MM.1S (cell line): Measurements from ENCODE around the gene SDCCAG8.

ENCODE experiments used
- DNase-seq: peaks from one replicate; pipeline ENCODE4 v3.0.0-alpha.2; 2015
- H2AFZ ChIP-seq: fragments of 300-600 bp; sonication (generic); 2 replicates; pipeline ENCODE4 v1.6.0; 2016; ENCODE audit warnings: antibody characterized with exemption, low read length
- H3F3A ChIP-seq: fragments of 300-600 bp; sonication (generic); 2 replicates; pipeline ENCODE4 v1.6.1; 2016; ENCODE audit warnings: mild to moderate bottlenecking, antibody characterized with exemption, low read length, moderate library complexity, mixed read lengths; ENCODE audit not compliant: insufficient read depth
- H3K27ac ChIP-seq: fragments of 300-600 bp; sonication (generic); 2 replicates; pipeline ENCODE4 v1.5.1; 2016; ENCODE audit warnings: mild to moderate bottlenecking, low read length
- H3K27me3 ChIP-seq: fragments of 300-600 bp; sonication (generic); replicated peaks from 2 replicates; pipeline ENCODE4 v1.6.0; 2016; ENCODE audit warnings: low read length; ENCODE audit not compliant: insufficient read depth
- H3K36me3 ChIP-seq: fragments of 300-600 bp; sonication (generic); replicated peaks from 2 replicates; pipeline ENCODE4 v1.6.1; 2016; ENCODE audit warnings: mild to moderate bottlenecking, low read length, mixed read lengths; ENCODE audit not compliant: insufficient read depth
- H3K4me1 ChIP-seq: fragments of 300-600 bp; sonication (generic); 2 replicates; pipeline ENCODE4 v1.6.1; 2016; ENCODE audit warnings: low read length, mixed read lengths
- H3K4me2 ChIP-seq: fragments of 300-600 bp; sonication (generic); 2 replicates; pipeline ENCODE4 v1.6.0; 2016; ENCODE audit warnings: low read depth, low read length
- H3K4me3 ChIP-seq: fragments of 300-600 bp; sonication (generic); 2 replicates; pipeline ENCODE4 v1.5.1; 2016; ENCODE audit warnings: low read length, mixed read lengths
- H3K79me2 ChIP-seq: fragments of 300-600 bp; sonication (generic); 2 replicates; pipeline ENCODE4 v1.6.1; 2016; ENCODE audit warnings: mixed run types, low read length, mixed read lengths
- H3K9ac ChIP-seq: fragments of 300-600 bp; sonication (generic); 2 replicates; pipeline ENCODE4 v1.6.1; 2016; ENCODE audit warnings: low read length, mixed read lengths
- H3K9me2 ChIP-seq: fragments of 300-600 bp; sonication (generic); replicated peaks from 2 replicates; pipeline ENCODE4 v1.6.1; 2016; ENCODE audit warnings: mild to moderate bottlenecking, low read length, mixed read lengths; ENCODE audit not compliant: insufficient read depth
- H3K9me3 ChIP-seq: fragments of 300-600 bp; sonication (generic); replicated peaks from 2 replicates; pipeline ENCODE4 v1.6.1; 2016; ENCODE audit warnings: mild to moderate bottlenecking, low read length, mixed read lengths; ENCODE audit not compliant: insufficient read depth
- H4K20me1 ChIP-seq: fragments of 300-600 bp; sonication (generic); 2 replicates; pipeline ENCODE4 v1.6.1; 2016; ENCODE audit warnings: mild to moderate bottlenecking, low read length, moderate library complexity, mixed read lengths; ENCODE audit not compliant: insufficient read depth
- EZH2 ChIP-seq: fragments of 300-600 bp; sonication (generic); optimal IDR thresholded peaks from 2 replicates; pipeline ENCODE3; 2017; ENCODE audit warnings: low read depth, mild to moderate bottlenecking, antibody characterized with exemption, low read length, mixed read lengths
- EZH2phosphoT487 ChIP-seq: fragments of 300-600 bp; sonication (generic); IDR thresholded peaks from 2 replicates; pipeline ENCODE4 v1.6.1; 2018; ENCODE audit warnings: antibody characterized with exemption, low read length
- TF ChIP-seq, protein P1 (sequence below): fragments of 300-600 bp; sonication (generic); IDR thresholded peaks from 2 replicates; pipeline ENCODE4 v1.5.1; 2016; ENCODE audit warnings: antibody characterized with exemption, low read length, mixed read lengths

Gene SDCCAG8

GRCh38 chr1:243375596-243375995, 119.8 kb downstream of the SDCCAG8 start:
- Histone ChIP-seq H3K9me3 (no peaks in the 10 kb centered on the region), H3K27me3 (no peaks in the 10 kb centered on the region), H2AFZ (no peak overlapping the region), H3K9me2 (no peaks in the 10 kb centered on the region), H3K27ac (no peak overlapping the region), H3K9ac (no peak overlapping the region), H3F3A (no peaks in the 10 kb centered on the region), H4K20me1 (no peaks in the 10 kb centered on the region), H3K79me2 (no peaks in the 10 kb centered on the region), H3K4me3 (no peak overlapping the region), H3K4me2 (no peak overlapping the region), H3K4me1 (no peaks in the 10 kb centered on the region), H3K36me3 (no peaks in the 10 kb centered on the region)
- DNase-seq, result no peak
- TF ChIP-seq, protein P1, sequence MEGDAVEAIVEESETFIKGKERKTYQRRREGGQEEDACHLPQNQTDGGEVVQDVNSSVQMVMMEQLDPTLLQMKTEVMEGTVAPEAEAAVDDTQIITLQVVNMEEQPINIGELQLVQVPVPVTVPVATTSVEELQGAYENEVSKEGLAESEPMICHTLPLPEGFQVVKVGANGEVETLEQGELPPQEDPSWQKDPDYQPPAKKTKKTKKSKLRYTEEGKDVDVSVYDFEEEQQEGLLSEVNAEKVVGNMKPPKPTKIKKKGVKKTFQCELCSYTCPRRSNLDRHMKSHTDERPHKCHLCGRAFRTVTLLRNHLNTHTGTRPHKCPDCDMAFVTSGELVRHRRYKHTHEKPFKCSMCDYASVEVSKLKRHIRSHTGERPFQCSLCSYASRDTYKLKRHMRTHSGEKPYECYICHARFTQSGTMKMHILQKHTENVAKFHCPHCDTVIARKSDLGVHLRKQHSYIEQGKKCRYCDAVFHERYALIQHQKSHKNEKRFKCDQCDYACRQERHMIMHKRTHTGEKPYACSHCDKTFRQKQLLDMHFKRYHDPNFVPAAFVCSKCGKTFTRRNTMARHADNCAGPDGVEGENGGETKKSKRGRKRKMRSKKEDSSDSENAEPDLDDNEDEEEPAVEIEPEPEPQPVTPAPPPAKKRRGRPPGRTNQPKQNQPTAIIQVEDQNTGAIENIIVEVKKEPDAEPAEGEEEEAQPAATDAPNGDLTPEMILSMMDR, result no peak
- no peak for TF ChIP-seq EZH2
- TF ChIP-seq EZH2phosphoT487, result no peak

- Histone ChIP-seq H3K9ac (no peak overlapping the region), H3K79me2 (no peaks in the 10 kb centered on the region), H3K9me3 (no peaks in the 10 kb centered on the region), H3K27me3 (no peaks in the 10 kb centered on the region), H3F3A (no peaks in the 10 kb centered on the region), H3K4me1 (no peaks in the 10 kb centered on the region), H3K36me3 (no peaks in the 10 kb centered on the region), H3K9me2 (no peaks in the 10 kb centered on the region), H2AFZ (no peak overlapping the region), H4K20me1 (no peaks in the 10 kb centered on the region), H3K4me3 (no peak overlapping the region), H3K4me2 (no peak overlapping the region), H3K27ac (no peak overlapping the region)
- no peak for DNase-seq
- TF ChIP-seq EZH2phosphoT487 (no peak), EZH2 (no peak)
- TF ChIP-seq, protein P1, result no peak
Measured at GRCh38 chr1:243378669-243379068, 122.8 kb downstream of the SDCCAG8 start.

DNA sequence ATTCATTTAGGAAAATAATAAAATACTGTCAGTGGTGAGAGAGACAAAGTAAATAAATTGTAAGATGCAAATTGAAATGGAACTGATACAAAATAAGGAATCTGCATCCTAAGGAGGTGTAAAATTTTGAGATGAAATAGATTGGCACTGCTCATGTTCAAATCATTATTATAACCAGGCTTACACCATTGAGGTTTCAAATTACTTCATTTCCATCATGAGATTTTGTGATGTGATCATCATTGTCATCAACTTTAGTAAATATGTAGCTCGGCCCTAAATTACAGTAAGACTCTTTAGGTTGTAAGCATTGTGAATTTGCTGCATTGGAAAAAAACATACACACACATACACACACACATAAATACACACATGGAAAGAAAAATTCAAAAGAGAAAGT, 123.4 kb downstream of the SDCCAG8 start:
- Histone ChIP-seq H3K9me2 (no peaks in the 10 kb centered on the region), H3K27me3 (no peaks in the 10 kb centered on the region), H4K20me1 (no peaks in the 10 kb centered on the region), H3K79me2 (no peaks in the 10 kb centered on the region), H3K9ac (no peak overlapping the region), H3F3A (no peaks in the 10 kb centered on the region), H3K4me1 (no peaks in the 10 kb centered on the region), H3K9me3 (no peaks in the 10 kb centered on the region), H2AFZ (no peak overlapping the region), H3K36me3 (no peaks in the 10 kb centered on the region), H3K4me2 (no peak overlapping the region), H3K4me3 (no peak overlapping the region), H3K27ac (no peak overlapping the region)
- TF ChIP-seq EZH2 (no peak), EZH2phosphoT487 (no peak)
- TF ChIP-seq, protein P1, result no peak
- no peak for DNase-seq
